ENCODE results near the gene PRKCH. TPM values are rescaled to one million over a fixed set of nuclear protein-coding genes. Genes with fewer than 3 reads are reported as not detected.
A peak's percentile ranks its signal among the peaks of the same experiment; 100 is the strongest.

The PRKCH gene
- 100 to 1,000 TPM; 244 to 293 TPM for total RNA-seq

DNA sequence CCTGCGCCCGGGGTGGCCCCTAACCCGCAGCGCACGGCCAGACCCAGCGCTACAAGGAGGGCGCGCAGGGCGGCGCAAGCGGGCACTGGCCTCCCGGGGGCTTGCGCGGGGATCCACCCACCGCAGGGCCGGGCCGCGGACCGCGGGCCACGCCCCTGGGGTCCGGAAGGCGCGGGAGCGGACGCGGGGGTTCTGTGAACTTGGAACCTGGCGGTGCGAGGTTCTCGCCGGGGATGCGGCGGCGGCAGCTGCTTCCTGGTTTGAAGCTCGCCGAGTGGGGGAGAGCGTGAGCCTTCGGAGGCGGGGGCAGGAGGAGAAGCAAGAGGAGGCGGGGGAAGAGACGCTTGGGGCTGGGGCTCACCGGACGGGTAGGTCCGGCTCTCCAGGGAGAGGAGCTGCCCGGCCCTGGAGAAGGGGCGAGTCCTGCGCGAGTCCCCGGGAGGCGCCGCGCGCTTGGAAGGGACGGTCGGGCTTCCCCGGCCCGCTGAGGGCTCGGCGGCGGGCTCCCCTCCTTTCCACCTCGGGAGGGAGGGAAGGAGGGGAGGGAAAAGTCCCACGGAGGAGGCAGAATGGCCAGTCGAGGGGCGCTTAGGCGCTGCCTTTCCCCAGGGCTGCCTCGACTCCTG, at the start of gene PRKCH:
PRKCH (plus strand) TSS at position 195 of the 626 bp plus-strand sequence. CDS start 523 bp downstream, outside the sequence.
- peak; percentile 91 for DNase-seq
- H3K27ac Mint-ChIP-seq: peak within 1 kb of the TSS; percentile 93
- ChIA-PET POLR2A (interaction anchor here (0.7 to 0.8 kb wide), 2 partner anchors 131 to 199 kb away, joined by 3 read pairs; no protein-coding TSS in a partner anchor), CTCF (interaction anchor here (0.7 to 1.5 kb wide), 10 partner anchors 9 to 157 kb away, joined by 3 to 4 read pairs (median 3); no protein-coding TSS in a partner anchor)
- H3K4me1 Mint-ChIP-seq: peaks cover 26% of the 10 kb centered on the region
- H3K4me3 Mint-ChIP-seq: peak within 1 kb of the TSS; percentile 95
- no peaks in the 10 kb centered on the region for H3K27me3 Mint-ChIP-seq
- H3K9me3 Mint-ChIP-seq: peaks cover 4% of the 10 kb centered on the region
- H3K36me3 Mint-ChIP-seq (ENCODE audit: low read depth): peaks cover 43% of the 10 kb centered on the region

DNA sequence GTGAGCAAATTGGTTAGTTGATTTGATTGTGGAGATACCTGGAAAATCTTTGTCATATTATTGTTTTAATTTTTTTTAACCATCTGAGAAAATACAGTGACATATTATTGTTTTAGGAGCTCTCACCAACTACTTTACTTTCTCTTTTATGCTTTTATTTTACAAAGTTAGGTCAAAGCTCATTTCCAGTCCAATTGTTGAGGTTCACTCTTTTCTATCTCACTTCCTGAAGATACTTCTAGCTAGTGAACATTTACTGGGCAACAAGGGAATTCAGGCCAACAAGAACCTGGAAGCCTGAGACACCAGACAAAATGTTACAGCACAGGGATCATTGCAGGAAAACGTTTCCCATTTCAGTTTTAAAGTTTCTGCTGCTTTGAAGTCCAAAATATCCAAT, 44.1 kb upstream of the PRKCH start:
- peaks cover 4% of the 10 kb centered on the region for H3K36me3 Mint-ChIP-seq (ENCODE audit: low read depth)
- H3K9me3 Mint-ChIP-seq: no peaks in the 10 kb centered on the region
- ChIA-PET CTCF (no interaction called here), POLR2A (interaction anchor here (0.7 kb wide), 1 partner anchor 8 kb away, joined by 3 read pairs; no protein-coding TSS in a partner anchor)
- peaks cover 42% of the 10 kb centered on the region for H3K27me3 Mint-ChIP-seq
- peaks cover 17% of the 10 kb centered on the region for H3K4me1 Mint-ChIP-seq
- no peak overlapping the region for H3K4me3 Mint-ChIP-seq
- H3K27ac Mint-ChIP-seq: no peak overlapping the region
- no peak for DNase-seq

DNA sequence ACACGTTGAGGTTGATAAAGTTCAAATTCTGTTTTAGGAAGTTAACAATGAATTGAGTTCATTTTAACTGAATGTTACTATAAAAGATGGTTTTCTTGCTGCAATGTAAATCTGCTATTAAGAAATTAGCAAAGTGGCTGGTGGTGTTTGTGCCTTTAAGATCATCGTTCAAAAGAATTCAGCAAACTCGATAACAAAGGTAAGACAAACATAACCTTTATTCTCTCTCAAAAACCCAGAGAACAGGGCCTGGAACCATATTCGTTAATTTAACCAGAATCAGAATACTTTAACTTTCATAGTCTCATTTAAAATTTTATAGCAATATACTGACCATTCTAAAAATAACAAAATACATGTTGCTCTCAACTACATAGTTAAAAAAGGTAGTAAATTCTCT, 43.6 kb upstream of the PRKCH start:
- DNase-seq: no peak
- no peaks in the 10 kb centered on the region for H3K9me3 Mint-ChIP-seq
- peaks cover 39% of the 10 kb centered on the region for H3K27me3 Mint-ChIP-seq
- no peak overlapping the region for H3K4me3 Mint-ChIP-seq
- CTCF ChIA-PET: no interaction called here
- POLR2A ChIA-PET: no interaction called here
- H3K36me3 Mint-ChIP-seq (ENCODE audit: low read depth): peaks cover 4% of the 10 kb centered on the region
- H3K27ac Mint-ChIP-seq: no peak overlapping the region
- peaks cover 17% of the 10 kb centered on the region for H3K4me1 Mint-ChIP-seq

DNA sequence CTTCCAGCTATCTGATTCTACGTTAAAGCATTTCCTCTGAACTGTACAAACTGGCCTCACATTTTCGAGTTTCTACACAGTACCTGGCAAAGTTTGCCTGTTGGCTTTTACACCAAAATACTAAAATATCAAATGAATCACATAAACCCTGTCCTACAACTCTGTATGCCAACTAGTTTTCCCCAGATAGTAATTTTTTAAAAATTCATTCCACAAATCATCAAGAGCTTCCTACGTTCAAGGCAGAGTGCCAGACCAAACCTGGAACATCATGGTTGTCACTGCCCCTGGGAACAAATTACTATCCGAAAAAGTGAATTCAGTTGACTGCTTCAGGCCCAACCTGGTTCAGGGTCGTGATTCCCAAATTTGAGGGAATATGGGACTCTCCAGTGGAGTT, 42.3 kb upstream of the PRKCH start:
- Mint-ChIP-seq H3K9me3 (no peaks in the 10 kb centered on the region), H3K27ac (no peak overlapping the region), H3K4me3 (no peak overlapping the region), H3K4me1 (peaks cover 24% of the 10 kb centered on the region), H3K27me3 (peaks cover 35% of the 10 kb centered on the region), H3K36me3 (ENCODE audit: low read depth) (peaks cover 4% of the 10 kb centered on the region)
- ChIA-PET POLR2A (interaction anchor here (0.6 kb wide), 1 partner anchor 645 kb away, joined by 5 read pairs; no protein-coding TSS in a partner anchor), CTCF (interaction anchor here (0.8 to 3.2 kb wide), 4 partner anchors 13 to 130 kb away, joined by 3 to 15 read pairs (median 4); no protein-coding TSS in a partner anchor)
- DNase-seq: no peak

GRCh38 chr14:61280092-61280525, 41.3 kb upstream of the PRKCH start:
- Mint-ChIP-seq H3K4me3 (peak overlapping the region; percentile 83), H3K36me3 (ENCODE audit: low read depth) (peaks cover 4% of the 10 kb centered on the region), H3K27ac (peak overlapping the region; percentile 87), H3K9me3 (no peaks in the 10 kb centered on the region), H3K27me3 (peaks cover 33% of the 10 kb centered on the region), H3K4me1 (peaks cover 29% of the 10 kb centered on the region)
- ChIA-PET CTCF (interaction anchor here (0.8 to 3.2 kb wide), 17 partner anchors 10 to 558 kb away, joined by 3 to 15 read pairs (median 3); no protein-coding TSS in a partner anchor), POLR2A (no interaction called here)
- peak; percentile 30 for DNase-seq

DNA sequence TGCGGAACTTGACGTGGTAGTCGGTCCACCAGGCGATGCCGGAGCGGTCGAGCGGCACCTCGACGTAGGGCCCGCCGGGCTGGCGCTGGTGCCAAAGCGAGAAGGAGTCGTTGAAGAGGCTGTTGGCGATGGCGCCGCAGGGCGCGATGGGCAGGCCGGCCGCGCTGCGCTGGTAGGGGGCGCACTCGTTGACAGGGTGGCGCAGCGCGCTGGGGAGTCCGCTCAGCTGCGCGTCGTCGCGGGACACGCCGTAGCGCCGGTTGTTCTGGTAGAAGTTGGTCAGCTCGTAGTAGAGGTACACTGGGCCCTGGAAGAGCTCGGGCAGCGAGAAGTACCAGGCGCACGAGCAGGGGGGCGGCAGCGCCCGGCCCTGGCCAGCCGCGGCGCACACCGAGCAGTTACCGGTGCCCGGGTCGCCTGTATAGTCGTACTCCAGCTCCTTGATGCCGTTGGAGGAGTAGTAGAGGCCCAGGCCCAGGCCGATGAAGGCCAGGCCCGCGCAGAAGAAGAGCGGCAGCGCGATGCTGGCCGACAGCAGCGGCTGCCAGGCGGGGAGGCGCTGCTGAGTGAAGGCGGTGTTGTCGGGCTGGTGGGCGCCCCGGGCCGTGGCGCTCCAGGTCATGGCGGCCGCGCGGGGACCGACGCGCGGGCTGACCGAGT, 40.7 kb upstream of the PRKCH start:
- ChIA-PET POLR2A (no interaction called here), CTCF (interaction anchor here (0.5 to 3.2 kb wide), 23 partner anchors 9 to 579 kb away, joined by 3 to 15 read pairs (median 3); no protein-coding TSS in a partner anchor)
- DNase-seq: peak; percentile 71
- Mint-ChIP-seq H3K9me3 (no peaks in the 10 kb centered on the region), H3K27me3 (peaks cover 30% of the 10 kb centered on the region), H3K4me3 (peak overlapping the region; percentile 83), H3K27ac (peak overlapping the region; percentile 87), H3K4me1 (peaks cover 29% of the 10 kb centered on the region), H3K36me3 (ENCODE audit: low read depth) (peaks cover 4% of the 10 kb centered on the region)

GRCh38 chr14:61281186-61281947, 40.0 kb upstream of the PRKCH start, which contains the start of gene TMEM30B:
Gene TMEM30B (minus strand): TSS chr14:61281338. CDS start chr14:61281147, 191 bp downstream.
- Mint-ChIP-seq H3K4me1 (peaks cover 33% of the 10 kb centered on the region), H3K4me3 (peak within 1 kb of the TSS; percentile 83), H3K9me3 (no peaks in the 10 kb centered on the region), H3K27me3 (peaks cover 27% of the 10 kb centered on the region), H3K27ac (peak within 1 kb of the TSS; percentile 87), H3K36me3 (ENCODE audit: low read depth) (peaks cover 4% of the 10 kb centered on the region)
- ChIA-PET POLR2A (no interaction called here), CTCF (interaction anchor here (0.5 to 3.2 kb wide), 21 partner anchors 9 to 580 kb away, joined by 3 to 15 read pairs (median 3); no protein-coding TSS in a partner anchor)
- DNase-seq: peak; percentile 16

DNA sequence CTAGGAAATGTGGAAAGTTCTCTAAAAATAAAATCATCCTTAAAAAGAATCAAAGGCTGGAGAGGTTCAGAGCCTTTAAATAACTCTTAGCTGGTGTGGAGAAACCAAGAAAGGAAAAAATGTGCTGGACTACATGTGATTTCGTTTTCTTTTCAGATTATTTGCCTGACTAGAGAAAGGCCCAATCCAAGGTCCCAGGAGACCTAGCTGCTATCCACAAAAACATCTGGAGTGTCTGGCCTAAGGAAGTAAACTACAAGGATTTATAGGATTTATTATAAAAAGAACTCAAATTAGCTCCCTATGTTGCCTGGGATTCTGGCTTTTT, 39.5 kb upstream of the PRKCH start:
- no peak for DNase-seq
- Mint-ChIP-seq H3K27me3 (peaks cover 27% of the 10 kb centered on the region), H3K9me3 (no peaks in the 10 kb centered on the region), H3K27ac (no peak overlapping the region), H3K4me3 (no peak overlapping the region), H3K36me3 (ENCODE audit: low read depth) (peaks cover 4% of the 10 kb centered on the region), H3K4me1 (peaks cover 37% of the 10 kb centered on the region)
- CTCF ChIA-PET: interaction anchor here (0.9 to 1.3 kb wide), 3 partner anchors 17 to 556 kb away, joined by 3 to 4 read pairs (median 3); no protein-coding TSS in a partner anchor
- POLR2A ChIA-PET: no interaction called here

DNA sequence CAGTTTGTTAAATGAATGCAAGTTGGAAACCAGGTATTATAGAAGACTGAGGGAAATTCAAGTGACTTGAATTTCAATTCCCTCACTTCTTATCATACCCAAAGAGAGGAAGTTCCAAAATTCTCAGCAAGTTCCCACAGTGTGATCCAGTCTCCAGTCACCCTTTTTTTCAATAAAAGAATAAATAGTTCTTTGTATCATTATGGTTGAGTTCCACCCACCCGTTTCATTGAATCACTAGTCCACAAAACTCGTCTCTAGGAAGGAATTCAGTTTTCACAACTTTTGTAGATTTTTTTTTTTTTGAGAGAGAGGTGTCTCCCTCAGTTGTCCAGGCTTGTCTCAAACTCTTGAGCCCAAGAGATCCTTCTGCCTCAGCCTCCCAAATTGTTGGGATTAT, 38.6 kb upstream of the PRKCH start:
- Mint-ChIP-seq H3K4me1 (peaks cover 40% of the 10 kb centered on the region), H3K27me3 (peaks cover 27% of the 10 kb centered on the region), H3K27ac (no peak overlapping the region), H3K9me3 (no peaks in the 10 kb centered on the region), H3K36me3 (ENCODE audit: low read depth) (peaks cover 4% of the 10 kb centered on the region), H3K4me3 (no peak overlapping the region)
- ChIA-PET POLR2A (no interaction called here), CTCF (interaction anchor here (0.5 to 1.0 kb wide), 2 partner anchors 112 to 294 kb away, joined by 3 read pairs; no protein-coding TSS in a partner anchor)
- DNase-seq: no peak

- POLR2A ChIA-PET: no interaction called here
- peaks cover 4% of the 10 kb centered on the region for H3K36me3 Mint-ChIP-seq (ENCODE audit: low read depth)
- no peak for DNase-seq
- peaks cover 23% of the 10 kb centered on the region for H3K27me3 Mint-ChIP-seq
- CTCF ChIA-PET: interaction anchor here (1.0 to 1.1 kb wide), 2 partner anchors 47 to 73 kb away, joined by 3 read pairs; no protein-coding TSS in a partner anchor
- H3K4me1 Mint-ChIP-seq: peaks cover 40% of the 10 kb centered on the region
- no peaks in the 10 kb centered on the region for H3K9me3 Mint-ChIP-seq
- no peak overlapping the region for H3K4me3 Mint-ChIP-seq
- H3K27ac Mint-ChIP-seq: no peak overlapping the region
Observed at GRCh38 chr14:61284001-61284400, 37.4 kb upstream of the PRKCH start.

- peaks cover 10% of the 10 kb centered on the region for H3K27me3 Mint-ChIP-seq
- peaks cover 29% of the 10 kb centered on the region for H3K4me1 Mint-ChIP-seq
- H3K4me3 Mint-ChIP-seq: no peak overlapping the region
- no peaks in the 10 kb centered on the region for H3K9me3 Mint-ChIP-seq
- POLR2A ChIA-PET: interaction anchor here (0.5 kb wide), 1 partner anchor 8 kb away, joined by 3 read pairs; no protein-coding TSS in a partner anchor
- no peak overlapping the region for H3K27ac Mint-ChIP-seq
- CTCF ChIA-PET: interaction anchor here (1.0 to 1.4 kb wide), 2 partner anchors 23 to 32 kb away, joined by 3 read pairs; no protein-coding TSS in a partner anchor
- DNase-seq: no peak
- no peaks in the 10 kb centered on the region for H3K36me3 Mint-ChIP-seq (ENCODE audit: low read depth)
Observed at GRCh38 chr14:61285364-61285763, 36.0 kb upstream of the PRKCH start.

DNA sequence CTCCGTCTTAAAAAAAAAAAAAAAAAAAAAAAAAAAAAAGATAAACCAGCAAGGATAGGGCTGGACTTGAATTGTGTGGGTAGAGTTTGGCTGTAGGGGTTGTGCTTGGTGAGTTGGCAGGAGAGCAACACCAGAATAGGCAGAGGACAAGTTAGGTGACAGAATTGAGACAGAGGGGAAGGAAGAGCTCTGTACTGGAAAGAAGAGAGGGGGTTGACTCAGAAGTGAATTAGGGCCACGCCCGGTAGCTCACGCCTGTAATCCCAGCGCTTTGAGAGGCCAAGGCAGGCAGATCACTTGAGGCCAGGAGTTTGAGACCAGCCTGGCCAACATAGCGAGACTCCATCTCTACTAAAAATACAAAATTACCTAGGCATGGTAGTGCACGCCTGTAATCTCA, 34.2 kb upstream of the PRKCH start:
- H3K4me3 Mint-ChIP-seq: no peak overlapping the region
- no peaks in the 10 kb centered on the region for H3K36me3 Mint-ChIP-seq (ENCODE audit: low read depth)
- H3K9me3 Mint-ChIP-seq: no peaks in the 10 kb centered on the region
- H3K27me3 Mint-ChIP-seq: peaks cover 8% of the 10 kb centered on the region
- POLR2A ChIA-PET: no interaction called here
- H3K27ac Mint-ChIP-seq: no peak overlapping the region
- no peak for DNase-seq
- H3K4me1 Mint-ChIP-seq: peaks cover 23% of the 10 kb centered on the region
- CTCF ChIA-PET: interaction anchor here (0.6 kb wide), 3 partner anchors 14 to 180 kb away, joined by 3 to 4 read pairs (median 3); no protein-coding TSS in a partner anchor
